ENCODE data around the gene NDC80.
"Not testable (repeated sequence)": the region's sequence is repeated elsewhere in the genome, so short reads cannot be mapped to it uniquely, and the experiment has no call there.

NDC80 gene

GRCh38 chr18:2571200-2572170, at the start of gene NDC80, which contains the start of gene METTL4:
Gene NDC80, plus strand, starts transcription at chr18:2571557. Its CDS starts 1,429 bp downstream, at chr18:2572986.
Gene METTL4, minus strand, starts transcription at chr18:2571505. Its CDS starts 4,289 bp downstream, at chr18:2567216.
- DNase-seq, result peak; percentile 58 to 64

DNA sequence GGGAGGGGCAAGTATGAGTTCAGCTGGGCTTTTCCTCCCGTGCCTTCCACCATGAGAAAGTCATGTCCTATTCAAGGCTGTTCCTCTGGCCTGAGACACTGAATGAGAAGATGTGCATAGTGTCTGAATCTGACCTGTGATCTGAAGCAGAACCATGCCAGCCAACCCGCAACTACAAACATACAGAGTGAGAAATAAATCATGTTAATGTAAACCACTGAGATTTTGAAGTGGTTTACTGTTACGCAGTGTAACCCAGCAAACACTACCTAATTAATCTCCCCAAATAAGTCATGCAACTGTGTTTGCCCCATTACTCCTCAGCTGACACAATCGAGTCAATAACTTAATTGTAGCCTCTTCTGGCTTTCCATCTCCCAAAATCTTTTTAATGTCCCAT, 49.2 kb upstream of the NDC80 start:
- DNase-seq, result no peak

GRCh38 chr18:2524794-2525198, 46.6 kb upstream of the NDC80 start:
- not testable (repeated sequence) for DNase-seq

GRCh38 chr18:2526329-2526728, 45.0 kb upstream of the NDC80 start:
- DNase-seq, result no peak

- DNase-seq, result no peak
These were observed 42.2 kb upstream of the NDC80 start for GRCh38 chr18:2529154-2529553.

GRCh38 chr18:2531751-2532150, 39.6 kb upstream of the NDC80 start:
- no peak for DNase-seq

DNA sequence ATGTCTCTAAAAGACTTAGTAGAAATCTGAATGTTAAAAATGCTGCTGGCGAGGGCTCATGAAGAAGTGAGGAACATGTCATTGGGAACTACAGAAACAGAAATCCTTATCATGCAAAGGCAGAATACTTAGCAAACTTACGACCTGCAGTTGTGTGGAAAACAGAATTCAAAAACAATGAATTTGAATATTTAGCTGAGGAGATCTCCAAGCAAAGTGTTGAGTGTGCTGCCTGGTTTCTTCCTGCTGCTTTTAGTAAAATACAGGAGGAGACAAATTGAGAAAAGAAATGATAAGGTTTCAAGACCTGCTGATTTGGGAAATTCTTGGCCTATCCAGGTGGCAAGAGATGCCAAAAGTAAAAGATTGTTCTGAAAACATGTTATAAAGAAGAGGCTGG, 38.6 kb upstream of the NDC80 start:
- DNase-seq, result no peak

DNA sequence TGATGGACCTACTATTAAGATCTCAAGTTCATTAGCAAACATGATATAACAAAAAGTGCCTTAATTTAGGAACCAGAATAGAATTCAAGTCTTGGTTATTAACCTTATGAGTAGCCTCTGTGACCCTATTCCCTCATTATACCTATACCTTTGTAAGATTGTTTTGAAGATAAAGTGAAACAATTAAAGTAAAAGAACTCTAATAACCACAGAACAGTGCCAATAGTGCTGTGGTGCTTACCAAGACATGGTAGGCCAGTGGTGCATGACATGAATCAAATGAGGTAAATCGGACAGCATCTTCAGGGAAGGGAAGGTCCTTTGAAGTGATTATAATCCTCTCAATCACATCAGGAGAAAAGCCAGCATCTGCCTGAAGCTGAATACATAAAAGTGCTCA, 36.5 kb upstream of the NDC80 start:
- no peak for DNase-seq

DNA sequence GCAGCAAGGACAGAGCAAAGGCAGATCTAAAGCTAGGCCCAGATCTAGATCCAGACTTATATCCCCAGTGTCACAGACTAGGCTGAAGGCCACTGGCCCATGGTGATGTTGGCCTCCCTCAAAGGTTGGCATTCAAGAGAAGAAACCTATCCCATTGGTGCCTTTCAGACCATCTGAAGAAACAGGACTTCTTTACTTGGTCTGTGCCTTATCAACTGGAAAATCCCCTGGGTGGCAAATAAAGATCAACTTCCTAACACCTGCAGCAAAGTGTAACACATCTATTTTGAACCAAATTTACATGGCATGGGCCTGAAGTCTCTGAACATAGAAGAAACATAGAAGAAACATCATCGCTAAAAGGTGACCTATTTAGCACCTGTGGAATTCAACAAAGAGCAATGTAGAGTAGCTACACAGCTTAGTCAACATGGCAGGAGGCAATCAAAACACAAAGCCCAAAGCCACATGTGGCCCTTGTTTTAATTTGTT, 35.9 kb upstream of the NDC80 start:
- no peak for DNase-seq

DNA sequence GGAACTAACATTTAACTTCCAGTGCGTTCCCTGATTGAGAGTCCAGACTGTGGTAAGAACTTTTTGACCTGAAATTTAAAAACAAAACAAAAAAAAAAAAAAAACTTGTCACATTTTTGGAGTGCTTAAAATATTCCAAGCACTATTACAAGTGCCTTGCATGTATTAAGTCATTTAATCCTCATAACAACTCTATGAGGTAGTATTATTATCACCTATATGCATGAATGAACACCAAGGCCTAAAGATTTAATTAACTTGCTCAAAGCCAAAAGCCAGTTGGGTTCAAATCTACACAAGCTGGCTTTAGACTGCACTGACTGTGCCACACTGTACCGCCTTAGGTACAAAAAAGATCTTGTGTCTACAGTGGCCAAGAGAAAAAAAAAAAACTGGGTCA, 35.3 kb upstream of the NDC80 start:
- no peak for DNase-seq

GRCh38 chr18:2536493-2536892, 34.9 kb upstream of the NDC80 start:
- no peak for DNase-seq

DNA sequence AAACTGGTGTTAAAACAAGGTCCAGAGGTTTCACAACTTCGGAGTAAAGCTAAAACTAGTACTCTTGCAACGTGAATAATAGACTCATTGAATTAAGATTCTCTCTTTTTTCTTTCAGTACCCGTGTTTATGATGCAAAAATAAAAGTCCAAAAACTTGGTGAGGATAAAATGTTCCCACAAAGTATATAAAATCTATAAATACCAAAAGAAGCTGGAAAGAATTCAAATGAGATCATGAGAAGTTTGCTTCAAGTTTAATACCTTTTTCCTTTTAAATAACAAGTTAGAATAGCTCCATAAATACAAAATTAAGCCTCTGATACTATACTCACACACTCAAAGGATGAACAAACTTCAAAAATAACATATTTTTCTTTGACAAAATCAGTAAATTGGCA, 34.1 kb upstream of the NDC80 start:
- DNase-seq, result no peak

DNA sequence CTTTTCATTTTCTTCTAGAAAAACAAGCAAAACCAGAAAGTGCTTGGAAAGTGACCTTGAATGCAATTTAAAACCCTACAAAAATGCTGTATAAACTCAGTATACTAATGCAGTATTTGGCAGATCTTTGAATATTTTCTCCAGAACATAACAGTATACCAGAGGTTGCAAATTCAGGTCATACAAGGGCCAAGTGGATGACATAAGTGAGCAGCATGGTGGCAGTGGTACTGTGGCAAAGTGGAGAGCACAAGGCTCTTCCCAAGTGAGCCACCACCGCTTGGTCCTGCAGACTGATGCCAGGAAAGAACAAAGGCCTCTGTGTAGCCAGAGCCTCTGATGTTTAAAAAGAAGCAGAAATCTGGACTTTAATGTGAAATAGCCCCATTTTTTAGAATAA, 33.1 kb upstream of the NDC80 start:
- DNase-seq, result no peak

DNA sequence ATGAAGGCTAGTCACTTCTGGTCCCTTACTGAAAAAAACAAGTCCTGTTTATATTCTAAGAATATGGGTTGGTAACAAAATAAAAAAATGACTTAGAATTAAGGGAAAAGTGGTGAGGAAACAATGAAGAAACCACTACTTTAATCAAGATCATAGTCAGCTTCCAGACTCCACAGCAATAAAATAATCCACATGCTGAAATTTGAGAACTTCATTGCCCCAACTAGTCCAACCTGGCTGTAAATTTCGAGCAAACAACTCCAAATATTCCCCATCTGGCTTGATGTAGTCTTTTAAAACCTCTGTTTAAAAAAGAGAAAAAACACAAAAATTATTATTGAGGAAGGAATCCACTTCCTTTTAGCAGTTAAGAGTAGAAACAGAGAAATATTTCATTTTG, 32.5 kb upstream of the NDC80 start:
- DNase-seq, result no peak

DNA sequence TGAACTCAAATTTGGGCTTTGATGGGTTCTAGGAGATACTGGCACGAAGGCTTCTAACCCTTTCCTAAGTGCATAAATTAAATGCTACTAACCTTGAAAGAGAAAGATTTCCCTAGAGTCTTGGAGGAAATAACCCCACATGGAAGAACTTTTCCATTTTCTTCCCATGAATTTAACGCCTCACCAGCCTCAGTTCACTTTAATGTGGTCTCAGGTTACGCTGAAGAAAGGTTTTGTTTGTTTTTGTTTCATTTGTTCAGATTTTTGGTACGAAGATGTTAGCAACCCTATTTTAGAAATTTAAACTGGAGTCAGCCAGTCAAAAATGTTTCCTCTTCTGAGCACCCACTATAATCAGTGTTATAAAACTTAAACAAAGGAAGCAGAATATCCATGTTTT, 30.8 kb upstream of the NDC80 start:
- no peak for DNase-seq

GRCh38 chr18:2541925-2542563, 29.3 kb upstream of the NDC80 start:
- not testable (repeated sequence) for DNase-seq

- no peak for DNase-seq
These were observed 26.2 kb upstream of the NDC80 start for GRCh38 chr18:2545155-2545554.

- peak in 1 of 2 experiments; percentile 0 for DNase-seq
These were observed 23.8 kb upstream of the NDC80 start for GRCh38 chr18:2547477-2548087.

- DNase-seq, result no peak
These were observed 21.9 kb upstream of the NDC80 start for GRCh38 chr18:2549462-2549861.

DNA sequence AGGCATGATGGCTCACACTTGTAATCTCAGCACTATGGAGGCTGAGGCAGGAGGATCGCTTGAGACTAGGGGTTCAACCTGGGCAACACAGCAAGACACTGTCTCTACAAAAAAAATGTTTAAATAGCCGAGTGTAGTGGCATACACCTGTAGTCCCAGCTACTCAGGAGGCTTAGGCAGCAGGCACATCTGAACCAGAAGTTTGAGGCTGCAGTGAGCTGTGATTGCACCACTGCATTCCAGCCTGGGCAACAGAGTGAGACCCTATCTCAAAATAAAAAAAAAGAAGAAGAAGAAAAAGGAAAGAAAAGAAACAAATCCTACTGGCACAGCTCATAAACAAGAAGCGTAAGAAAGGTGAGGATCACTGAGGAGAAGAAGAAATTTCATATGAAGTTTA, 19.9 kb upstream of the NDC80 start:
- no peak for DNase-seq

DNA sequence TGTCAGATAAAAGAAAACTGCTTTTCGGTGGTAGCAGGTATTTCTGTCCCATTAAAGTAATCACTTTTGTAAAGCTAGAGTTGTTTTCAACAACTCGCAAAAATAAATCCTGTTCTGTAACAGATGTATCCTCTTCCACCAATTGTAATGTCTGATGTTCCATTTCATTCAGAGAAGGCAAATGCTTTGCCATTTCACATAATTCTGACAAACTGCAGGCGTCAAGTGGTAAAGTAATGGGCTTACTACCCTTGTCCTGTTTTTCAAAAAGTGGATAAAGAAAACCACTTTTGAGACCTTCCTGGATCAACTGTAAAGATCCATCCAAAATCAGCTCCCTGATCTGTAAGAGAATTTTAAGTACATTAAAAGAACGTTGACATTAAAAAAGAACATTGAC, 16.7 kb upstream of the NDC80 start:
- no peak for DNase-seq

GRCh38 chr18:2555895-2556294, 15.5 kb upstream of the NDC80 start:
- no peak for DNase-seq

GRCh38 chr18:2557536-2557935, 13.8 kb upstream of the NDC80 start:
- DNase-seq, result no peak

DNA sequence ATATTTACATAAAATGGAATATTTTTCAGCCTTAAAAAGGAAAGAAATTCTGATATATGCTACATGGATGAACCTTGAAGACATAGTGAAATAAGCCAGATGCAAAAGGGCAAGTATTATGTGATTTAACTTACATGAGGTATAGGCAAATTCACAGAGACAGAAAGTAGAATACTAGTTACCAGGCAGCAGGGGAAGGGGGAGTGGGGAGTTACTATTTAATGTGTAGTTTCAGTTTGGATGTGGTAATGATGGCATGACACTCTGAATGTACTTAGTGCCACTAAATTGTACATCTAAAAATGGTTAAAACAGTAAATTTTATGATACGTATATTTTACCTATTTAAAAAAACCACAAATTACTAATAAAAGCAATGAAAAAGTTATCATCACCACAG, 12.1 kb upstream of the NDC80 start:
- DNase-seq, result no peak
